Erythroblast (primary cell): ENCODE data around the gene TSHZ1.

Experiments used
- GATA1 ChIP-seq: IDR thresholded peaks from 2 replicates; pipeline ENCODE4 v1.6.1; 2011; ENCODE audit warnings: low read depth, mild to moderate bottlenecking, control low read depth, low read length, moderate library complexity
- POLR2A ChIP-seq: IDR thresholded peaks from 2 replicates; pipeline ENCODE4 v1.6.1; 2011; ENCODE audit warnings: mild to moderate bottlenecking, low read length

- TF ChIP-seq POLR2A (no peak), GATA1 (no peak)
Measured at GRCh38 chr18:75211626-75211952, 992 bp downstream of the TSHZ1 start.
